WTC11 (cell line): ENCODE data around the gene CBLIF. TPM values are rescaled to one million over a fixed set of nuclear protein-coding genes. Genes with fewer than 3 reads are reported as not detected.

ENCODE experiments used
- ATAC-seq: fragments of 200-7000 bp; cut with Tn5 transposase; 2 replicates; pipeline ENCODE4 v1.10.0; 2021; ENCODE audit warnings: mild to moderate bottlenecking, moderate library complexity
- CTCF ChIA-PET: fragments of 300-600 bp; sonication (Branson Sonifier 250); formaldehyde crosslinking; loops from one replicate; lab custom pipeline; 2021; ENCODE audit warnings: antibody characterized with exemption; lab: Charles Lee
- POLR2A ChIA-PET: fragments of 350-600 bp; sonication (Branson Sonifier 250); formaldehyde crosslinking; loops from one replicate; lab custom pipeline; 2021; ENCODE audit warnings: antibody characterized with exemption; lab: Charles Lee
- DNase-seq: peaks from one replicate; pipeline ENCODE4 v3.0.0; 2021; ENCODE audit warnings: low spot score
- H3K27ac Mint-ChIP-seq: 2 replicates; pipeline ENCODE4 v1.8.0; 2021; ENCODE audit warnings: mixed read lengths
- H3K27me3 Mint-ChIP-seq: 2 replicates; pipeline ENCODE4 v1.8.0; 2021; ENCODE audit warnings: low read depth, mild to moderate bottlenecking, moderate library complexity, mixed read lengths
- H3K36me3 Mint-ChIP-seq: 2 replicates; pipeline ENCODE4 v1.8.0; 2021; ENCODE audit warnings: mixed read lengths
- H3K4me1 Mint-ChIP-seq: 2 replicates; pipeline ENCODE4 v1.8.0; 2022; ENCODE audit warnings: mixed read lengths
- H3K4me3 Mint-ChIP-seq: 2 replicates; pipeline ENCODE4 v1.8.0; 2021; ENCODE audit warnings: mild to moderate bottlenecking, moderate library complexity, mixed read lengths
- H3K9me3 Mint-ChIP-seq: 2 replicates; pipeline ENCODE4 v1.8.0; 2021; ENCODE audit warnings: mixed read lengths
- AFF4 ChIP-seq: sonication (generic); formaldehyde crosslinking; IDR thresholded peaks from 2 replicates; pipeline ENCODE4 v1.8.1; 2023; ENCODE audit warnings: mild to moderate bottlenecking, missing genetic modification reagents, borderline replicate concordance
- CDX4 ChIP-seq: fragments of 250-450 bp; sonication (Bioruptor Pico); IDR thresholded peaks from 2 replicates; pipeline ENCODE4 v1.9.0; 2021; ENCODE audit warnings: moderate library complexity, mild to moderate bottlenecking, inconsistent platforms, borderline replicate concordance
- CREB1 ChIP-seq: sonication (generic); formaldehyde crosslinking; IDR thresholded peaks from 2 replicates; pipeline ENCODE4 v1.8.0; 2023; ENCODE audit warnings: mild to moderate bottlenecking, missing genetic modification reagents
- ELF4 ChIP-seq: sonication (generic); formaldehyde crosslinking; IDR thresholded peaks from 2 replicates; pipeline ENCODE4 v1.8.1; 2022; ENCODE audit warnings: low read depth, mild to moderate bottlenecking, moderate library complexity, missing genetic modification reagents
- FOXJ3 ChIP-seq: sonication (generic); formaldehyde crosslinking; IDR thresholded peaks from 2 replicates; pipeline ENCODE4 v1.9.0; 2021; ENCODE audit warnings: missing genetic modification reagents, mild to moderate bottlenecking, borderline replicate concordance
- FOXP4 ChIP-seq: sonication (generic); formaldehyde crosslinking; IDR thresholded peaks from 2 replicates; pipeline ENCODE4 v1.8.0; 2022; ENCODE audit warnings: mild to moderate bottlenecking, missing genetic modification reagents
- HMGA2 ChIP-seq: fragments of 250-450 bp; sonication (Bioruptor Pico); IDR thresholded peaks from 2 replicates; pipeline ENCODE4 v1.4.0; 2021; ENCODE audit warnings: mild to moderate bottlenecking, moderate library complexity
- HMGXB4 ChIP-seq: sonication (generic); formaldehyde crosslinking; IDR thresholded peaks from 2 replicates; pipeline ENCODE4 v1.8.1; 2023; ENCODE audit warnings: mild to moderate bottlenecking, moderate library complexity, missing genetic modification reagents
- IRF2 ChIP-seq: sonication (generic); formaldehyde crosslinking; IDR thresholded peaks from 2 replicates; pipeline ENCODE4 v1.8.0; 2022; ENCODE audit warnings: low read depth, missing genetic modification reagents, borderline replicate concordance
- OVOL2 ChIP-seq: fragments of 250-450 bp; sonication (Bioruptor Pico); IDR thresholded peaks from 2 replicates; pipeline ENCODE4 v1.9.0; 2021; ENCODE audit warnings: mild to moderate bottlenecking, borderline replicate concordance
- SMAD4 ChIP-seq: sonication (generic); formaldehyde crosslinking; IDR thresholded peaks from 2 replicates; pipeline ENCODE4 v1.8.0; 2022; ENCODE audit warnings: mild to moderate bottlenecking, missing genetic modification reagents
- SOX15 ChIP-seq: fragments of 250-450 bp; sonication (Bioruptor Pico); IDR thresholded peaks from 2 replicates; pipeline ENCODE4 v1.9.0; 2021; ENCODE audit warnings: mild to moderate bottlenecking
- TEAD4 ChIP-seq: sonication (generic); formaldehyde crosslinking; IDR thresholded peaks from 2 replicates; pipeline ENCODE4 v1.8.0; 2022; ENCODE audit warnings: mild to moderate bottlenecking, missing genetic modification reagents
- TP53 ChIP-seq: sonication (generic); formaldehyde crosslinking; IDR thresholded peaks from 2 replicates; pipeline ENCODE4 v1.8.1; 2023; ENCODE audit warnings: mild to moderate bottlenecking, missing genetic modification reagents
- ZBTB43 ChIP-seq: sonication (generic); formaldehyde crosslinking; IDR thresholded peaks from 2 replicates; pipeline ENCODE4 v1.8.1; 2023; ENCODE audit warnings: mild to moderate bottlenecking, missing genetic modification reagents
- ZMAT4 ChIP-seq: fragments of 250-450 bp; sonication (Bioruptor Pico); IDR thresholded peaks from 2 replicates; pipeline ENCODE4 v1.9.0; 2021; ENCODE audit warnings: mild to moderate bottlenecking
- ZNF121 ChIP-seq: sonication (generic); formaldehyde crosslinking; IDR thresholded peaks from 2 replicates; pipeline ENCODE4 v1.8.0; 2023; ENCODE audit warnings: missing genetic modification reagents
- ZNF532 ChIP-seq: fragments of 250-450 bp; sonication (Bioruptor Pico); IDR thresholded peaks from 2 replicates; pipeline ENCODE4 v1.9.0; 2021; ENCODE audit warnings: mild to moderate bottlenecking, borderline replicate concordance
- ZNF671 ChIP-seq: fragments of 250-450 bp; sonication (Bioruptor Pico); IDR thresholded peaks from 2 replicates; pipeline ENCODE4 v1.8.0; 2021; ENCODE audit warnings: mild to moderate bottlenecking
- ZSCAN18 ChIP-seq: fragments of 250-450 bp; sonication (Bioruptor Pico); IDR thresholded peaks from 2 replicates; pipeline ENCODE4 v2.1.2; 2022; ENCODE audit warnings: mild to moderate bottlenecking, moderate library complexity
- total RNA-seq: library from RNA; stranded (reverse); gene quantifications from 3 replicates; pipeline ENCODE4 v1.2.3, GENCODE V29; 2021

CBLIF gene
- total RNA-seq, 1 experiment from 2014 or later, result not detected

- Mint-ChIP-seq H3K27me3 (no peaks in the 10 kb centered on the region), H3K9me3 (no peaks in the 10 kb centered on the region), H3K36me3 (peaks cover 69% of the 10 kb centered on the region), H3K4me1 (no peaks in the 10 kb centered on the region), H3K27ac (no peak overlapping the region), H3K4me3 (no peak overlapping the region)
- CTCF ChIA-PET, result no interaction called here
- ATAC-seq (no peak), DNase-seq (no peak)
- TF ChIP-seq SMAD4 (CRISPR knock-in tag) (no peak), FOXP4 (CRISPR knock-in tag) (no peak), CREB1 (no peak), ELF4 (CRISPR knock-in tag) (no peak), TEAD4 (no peak), TP53 (CRISPR knock-in tag) (no peak), ZNF671 (no peak), ZMAT4 (CRISPR knock-in tag) (no peak), ZNF121 (CRISPR knock-in tag) (no peak), HMGA2 (CRISPR knock-in tag) (no peak), FOXJ3 (CRISPR knock-in tag) (no peak), IRF2 (CRISPR knock-in tag) (no peak), SOX15 (CRISPR knock-in tag) (no peak), HMGXB4 (CRISPR knock-in tag) (no peak), ZSCAN18 (CRISPR knock-in tag) (no peak), ZNF532 (CRISPR knock-in tag) (no peak), OVOL2 (CRISPR knock-in tag) (no peak), CDX4 (CRISPR knock-in tag) (no peak), ZBTB43 (CRISPR knock-in tag) (no peak), AFF4 (CRISPR knock-in tag) (no peak)
- POLR2A ChIA-PET, result no interaction called here
These were observed 50.9 kb downstream of the CBLIF start for GRCh38 chr11:59794417-59794816.
